ENCODE measurements around the gene IRF2. TPM values are rescaled to one million over a fixed set of nuclear protein-coding genes. Genes with fewer than 3 reads are reported as not detected.

IRF2 gene
- total RNA-seq, 1 donor from 2014 or later: 20.5 TPM

GRCh38 chr4:184450743-184451535 lies 23.4 kb downstream of the IRF2 start:
- DNase-seq (ENCODE audit: low read depth, low spot score): no peak

- DNase-seq (ENCODE audit: low read depth, low spot score): no peak
Measured at GRCh38 chr4:184450045-184450444, 24.3 kb downstream of the IRF2 start.

DNA sequence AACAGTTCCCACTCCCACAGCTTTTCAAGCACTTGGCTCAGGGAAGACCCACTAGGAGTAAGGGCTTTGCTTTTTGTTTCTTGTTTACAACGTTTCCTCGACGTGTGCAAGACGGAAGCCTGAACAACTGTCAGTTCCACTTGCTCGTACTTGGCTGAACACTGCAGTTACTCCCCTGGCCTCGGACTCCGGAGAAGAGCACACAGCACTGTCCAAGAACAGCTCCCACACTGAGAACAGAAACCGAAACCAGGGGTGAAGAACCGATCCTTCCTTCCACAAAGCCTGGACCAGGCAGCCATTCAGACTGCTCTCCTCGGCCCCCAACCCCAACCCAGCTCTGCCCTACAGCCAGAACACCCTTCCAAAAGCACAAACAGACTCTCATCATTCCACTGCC lies 25.5 kb downstream of the IRF2 start:
- DNase-seq (ENCODE audit: low read depth, low spot score): peak; percentile 45

DNA sequence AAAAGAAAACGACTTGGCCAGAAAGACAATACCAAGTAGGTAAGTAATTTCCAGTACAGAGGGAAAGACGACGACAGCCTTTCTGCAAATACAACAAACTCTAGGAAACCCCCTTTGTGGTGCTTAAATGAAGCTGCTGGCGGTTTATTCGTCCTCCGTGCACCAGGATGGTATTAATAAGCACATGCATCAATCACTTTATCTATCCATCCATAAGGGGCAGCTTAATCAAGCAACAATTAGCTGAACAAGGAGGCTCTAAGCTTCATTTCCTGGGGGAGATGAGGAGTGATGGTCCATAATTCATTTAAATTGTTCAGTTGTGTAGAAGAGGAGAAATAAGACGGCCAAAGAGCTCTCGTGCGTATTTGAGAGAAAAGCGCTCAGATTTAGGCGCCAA lies 26.2 kb downstream of the IRF2 start:
- DNase-seq (ENCODE audit: low read depth, low spot score): no peak

GRCh38 chr4:184447664-184448063 lies 26.7 kb downstream of the IRF2 start:
- no peak for DNase-seq (ENCODE audit: low read depth, low spot score)

DNA sequence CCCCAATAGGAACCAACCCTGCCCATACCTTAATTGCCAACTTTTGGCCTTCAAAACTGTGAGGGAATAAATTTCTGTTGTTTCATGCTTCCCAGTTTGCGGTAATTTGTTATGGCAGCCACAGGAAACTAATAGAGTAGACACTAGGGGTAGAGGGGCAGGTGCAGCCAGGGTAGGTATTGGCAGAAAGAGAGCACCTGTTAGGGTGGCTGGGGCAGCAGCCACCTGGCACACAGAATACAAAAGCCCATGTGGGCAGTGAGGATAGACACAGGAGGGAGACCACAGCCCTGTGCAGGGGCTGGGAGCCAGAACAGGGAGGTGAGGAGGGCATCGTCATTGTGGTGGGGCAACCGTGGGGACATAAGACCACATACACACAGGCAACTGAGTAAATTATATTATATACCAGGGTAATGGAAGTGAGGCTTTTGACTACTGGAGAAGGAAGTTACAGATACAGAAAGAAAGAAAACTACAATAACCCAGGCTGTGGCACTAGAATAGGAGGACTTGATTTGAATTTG lies 28.2 kb downstream of the IRF2 start:
- no peak for DNase-seq (ENCODE audit: low read depth, low spot score)

DNA sequence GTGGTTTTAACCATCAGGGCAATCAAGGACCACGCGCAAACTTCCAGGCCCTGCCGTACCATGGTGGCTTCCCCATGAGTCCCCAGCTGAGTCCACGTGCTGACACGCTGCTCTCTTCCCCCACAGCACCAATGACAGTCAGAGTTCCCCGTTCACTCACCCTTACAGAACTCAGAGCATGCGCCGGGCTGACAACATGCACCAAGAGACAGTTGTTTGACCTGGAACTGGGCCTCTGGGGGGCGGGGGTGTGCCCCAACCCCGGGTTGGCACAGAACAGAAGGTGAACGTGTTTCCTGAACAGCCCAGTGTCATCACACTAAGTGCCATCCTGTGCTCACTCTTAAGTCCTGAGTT lies 29.4 kb downstream of the IRF2 start:
- DNase-seq (ENCODE audit: low read depth, low spot score): no peak

GRCh38 chr4:184444215-184444952 lies 30.0 kb downstream of the IRF2 start:
- DNase-seq (ENCODE audit: low read depth, low spot score): no peak

GRCh38 chr4:184443318-184443717 lies 31.0 kb downstream of the IRF2 start:
- DNase-seq (ENCODE audit: low read depth, low spot score): no peak

GRCh38 chr4:184442314-184442635 lies 32.1 kb downstream of the IRF2 start:
- no peak for DNase-seq (ENCODE audit: low read depth, low spot score)

DNA sequence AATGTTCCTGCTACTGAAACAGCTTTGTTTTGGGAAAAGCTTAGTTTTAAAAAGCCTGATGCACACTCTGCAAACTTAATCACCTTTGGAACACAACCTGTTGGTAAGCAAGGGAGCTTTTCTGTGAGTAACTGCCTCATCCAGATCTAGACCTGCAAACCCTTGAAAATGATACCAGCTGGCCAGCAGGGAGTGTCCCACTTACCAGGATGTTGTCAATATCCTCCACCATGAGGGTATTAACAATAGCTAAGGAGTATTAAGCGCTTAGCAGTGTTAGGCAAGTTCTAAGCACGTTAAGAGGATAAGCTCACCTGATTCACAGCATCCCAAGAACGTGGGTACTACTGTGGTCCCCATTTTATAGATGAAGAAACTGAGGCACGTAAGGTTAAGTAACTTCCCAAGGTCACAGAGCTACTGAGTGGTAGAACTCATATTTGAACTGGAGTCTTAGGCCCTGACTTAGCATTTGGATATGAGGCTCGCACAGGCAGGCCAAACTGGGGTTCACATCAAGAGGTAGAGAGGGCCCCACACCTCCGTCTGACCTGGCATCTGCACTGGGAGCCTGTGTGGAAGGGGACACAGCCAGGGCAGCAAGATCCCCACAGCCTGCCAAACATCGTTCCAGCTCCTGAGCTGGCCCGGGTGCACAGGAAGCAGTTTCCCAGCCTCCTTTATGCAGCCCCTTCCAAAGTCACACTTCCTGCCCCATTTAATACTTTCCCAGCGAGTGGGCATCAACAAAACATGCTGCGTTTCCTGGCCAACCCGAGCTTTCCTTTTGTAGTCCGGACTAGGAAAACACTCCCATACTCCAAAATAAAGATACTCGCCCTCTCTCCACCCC lies 32.7 kb downstream of the IRF2 start:
- DNase-seq (ENCODE audit: low read depth, low spot score): no peak

DNA sequence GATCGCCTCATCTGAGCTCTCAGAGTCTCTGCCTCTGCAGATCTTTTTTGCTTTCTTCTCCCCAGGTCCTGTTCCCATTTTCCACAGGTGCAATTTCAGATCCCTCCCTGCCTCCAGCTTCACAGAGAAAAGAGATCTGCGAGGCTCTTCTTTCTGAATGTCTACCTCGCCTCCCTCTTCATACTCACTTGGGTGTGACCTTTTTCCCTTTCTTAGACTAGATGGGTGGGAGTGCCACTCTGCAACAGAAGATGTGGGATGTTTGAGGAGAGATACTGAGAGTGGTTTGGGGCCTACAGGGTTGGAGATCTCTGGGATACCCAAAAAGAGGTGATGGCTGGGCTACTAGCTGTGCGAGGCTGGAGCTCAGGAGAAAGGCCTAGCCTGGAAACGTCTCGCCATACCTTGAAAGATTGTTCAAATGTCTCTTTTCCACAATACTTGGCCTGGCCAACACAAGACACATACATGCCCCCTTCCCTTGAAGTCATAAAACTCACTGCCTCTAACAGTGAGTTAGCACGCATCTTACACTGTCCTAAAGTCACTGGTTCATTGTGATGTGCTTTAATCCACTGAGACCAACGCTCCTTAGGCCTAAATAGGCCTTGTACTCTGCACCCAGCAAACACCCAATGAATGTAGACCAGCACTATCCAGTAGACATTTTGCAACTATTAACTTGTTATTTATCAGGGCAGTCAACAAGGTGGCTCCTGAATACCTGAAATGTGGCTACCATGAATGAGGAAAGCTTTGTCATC lies 33.6 kb downstream of the IRF2 start:
- DNase-seq (ENCODE audit: low read depth, low spot score): no peak

- DNase-seq (ENCODE audit: low read depth, low spot score): no peak
Measured at GRCh38 chr4:184439856-184440594, 34.3 kb downstream of the IRF2 start.

DNA sequence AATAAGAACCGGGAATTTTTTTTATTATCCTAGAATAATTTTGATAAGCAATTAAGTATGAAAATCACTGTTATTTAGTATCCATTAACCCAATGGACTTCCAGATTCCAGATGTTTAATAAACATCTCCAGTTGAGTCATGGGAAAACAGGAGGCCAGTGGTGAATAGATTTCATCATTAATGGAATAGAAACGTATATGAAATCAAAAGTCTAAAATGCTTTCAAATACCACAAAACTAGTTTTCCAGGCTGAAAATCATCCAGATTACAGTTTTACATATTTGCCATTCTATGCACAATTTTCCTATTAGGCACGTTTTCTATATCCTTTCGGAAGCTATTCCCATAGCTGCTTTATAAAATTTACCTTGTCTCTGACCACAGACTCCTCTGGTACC lies 35.0 kb downstream of the IRF2 start:
- no peak for DNase-seq (ENCODE audit: low read depth, low spot score)

DNA sequence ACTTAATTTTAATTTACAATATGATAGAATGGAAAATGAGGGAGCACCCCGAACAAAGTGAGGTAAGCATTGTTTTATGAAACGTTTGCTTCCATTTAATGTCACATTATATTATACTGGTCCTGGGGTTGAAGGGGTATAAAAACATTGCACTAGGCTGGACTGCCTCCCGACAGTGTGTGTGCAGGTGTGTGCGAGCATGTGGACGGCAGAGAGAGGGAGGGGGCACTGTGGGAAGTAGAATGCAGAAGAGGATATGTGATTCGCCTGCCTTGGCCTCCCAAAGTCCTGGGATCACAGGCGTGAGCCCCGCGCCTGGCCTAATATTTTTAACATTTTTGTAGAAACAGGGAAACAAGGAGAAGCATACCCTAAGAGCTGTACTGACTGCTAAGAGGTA lies 36.0 kb downstream of the IRF2 start:
- DNase-seq (ENCODE audit: low read depth, low spot score): no peak

- no peak for DNase-seq (ENCODE audit: low read depth, low spot score)
Measured at GRCh38 chr4:184437565-184438265, 36.6 kb downstream of the IRF2 start.

DNA sequence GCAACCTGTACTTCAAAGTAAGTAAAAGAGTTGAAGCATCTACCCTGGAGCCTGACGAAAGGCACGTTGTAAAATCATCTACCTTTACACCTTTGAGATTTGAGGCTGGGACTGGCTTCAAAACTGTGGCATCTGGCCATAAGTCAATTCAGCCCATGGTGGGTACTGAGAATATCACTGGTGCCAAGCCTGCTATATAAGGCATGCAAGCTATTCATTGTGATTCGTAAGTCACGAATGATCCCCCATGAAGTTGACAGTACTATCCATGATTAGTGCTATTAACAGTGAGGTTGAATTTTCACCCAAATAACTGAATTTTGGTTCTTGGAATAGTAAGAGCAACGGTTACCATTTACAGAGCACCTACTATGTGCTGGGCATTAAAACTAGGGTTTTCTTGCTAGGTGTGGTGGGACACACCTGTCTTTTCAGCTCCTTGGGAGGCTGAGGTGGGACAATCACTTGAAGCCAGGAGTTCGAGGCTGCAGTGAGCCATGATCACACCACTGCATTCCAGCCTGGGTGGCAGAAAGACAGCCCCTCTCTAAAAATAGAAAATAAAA lies 39.8 kb downstream of the IRF2 start:
- DNase-seq (ENCODE audit: low read depth, low spot score): no peak

- DNase-seq (ENCODE audit: low read depth, low spot score): no peak
Measured at GRCh38 chr4:184434021-184434420, 40.3 kb downstream of the IRF2 start.

GRCh38 chr4:184433258-184433892 lies 41.0 kb downstream of the IRF2 start:
- DNase-seq (ENCODE audit: low read depth, low spot score): no peak
